HG03575 (cell line): Measurements from ENCODE around the gene PSMG4.
"Not testable (repeated sequence)": the region's sequence is repeated elsewhere in the genome, so short reads cannot be mapped to it uniquely, and the experiment has no call there.

Experiments used
- ATAC-seq: cut with Tn5 transposase; IDR thresholded peaks from one replicate; pipeline ENCODE4 v1.9.1; 2021; ENCODE audit not compliant: unreplicated experiment, insufficient number of reproducible peaks, low FRiP score; ENCODE audit errors: extremely low read depth

PSMG4 gene

DNA sequence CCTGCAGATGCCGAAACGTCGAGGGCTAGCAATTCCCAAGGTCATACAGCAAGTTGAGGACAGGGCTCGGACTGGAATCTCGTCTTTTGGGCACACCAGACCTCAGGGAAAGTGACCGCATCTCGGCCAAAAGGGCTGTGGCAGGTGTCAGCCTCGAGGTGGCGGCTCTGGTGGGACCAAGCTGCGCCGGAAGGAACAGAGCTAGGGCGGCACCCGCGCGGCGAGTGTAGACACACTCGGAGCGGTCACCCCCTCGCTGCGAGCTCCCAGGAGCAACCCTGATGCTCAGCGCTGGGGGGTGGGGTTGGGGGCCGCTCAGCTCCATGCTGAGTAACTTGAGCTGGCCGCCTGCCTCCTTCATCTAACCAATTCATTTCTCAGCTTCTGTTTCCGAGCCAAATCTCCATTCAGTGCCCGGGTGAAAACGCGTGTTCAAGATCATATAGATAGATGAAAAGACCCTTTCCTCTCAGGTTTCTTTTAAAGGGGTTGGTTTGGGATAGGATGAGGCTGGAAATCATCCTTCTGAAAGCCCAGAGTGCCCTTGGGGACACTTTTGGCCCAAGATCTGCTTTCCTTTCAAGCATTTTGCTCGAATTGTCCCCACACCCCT lies 29.1 kb upstream of the PSMG4 start:
- ATAC-seq = no peak

DNA sequence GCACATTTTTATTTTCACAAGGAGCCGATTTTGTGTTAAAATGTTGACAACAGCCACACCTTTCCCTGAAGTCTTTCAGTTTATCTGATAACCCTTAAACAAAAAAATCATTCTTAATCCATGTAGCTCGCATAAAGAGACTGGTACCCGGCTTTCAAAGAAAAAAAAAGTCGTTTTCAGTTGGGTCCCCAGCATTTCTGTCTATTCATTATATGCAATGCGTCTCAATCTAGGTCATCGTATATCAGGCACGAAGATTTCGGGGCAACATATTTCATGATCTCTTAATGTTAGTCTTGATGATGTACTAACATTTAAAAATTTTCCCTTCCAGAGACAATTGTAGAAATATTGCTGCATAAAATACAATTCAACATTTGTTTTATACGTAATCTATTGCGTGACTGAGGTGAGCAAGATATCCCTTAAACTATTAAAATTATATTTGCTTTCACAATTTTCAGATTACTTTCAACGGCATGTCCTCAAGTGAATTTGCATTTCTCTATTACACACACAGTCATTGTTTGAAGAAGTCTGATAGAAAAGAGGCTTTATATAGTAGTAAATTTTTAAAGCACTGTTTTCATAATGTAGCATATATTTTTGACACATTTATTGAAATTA lies 28.4 kb upstream of the PSMG4 start:
- no peak for ATAC-seq

DNA sequence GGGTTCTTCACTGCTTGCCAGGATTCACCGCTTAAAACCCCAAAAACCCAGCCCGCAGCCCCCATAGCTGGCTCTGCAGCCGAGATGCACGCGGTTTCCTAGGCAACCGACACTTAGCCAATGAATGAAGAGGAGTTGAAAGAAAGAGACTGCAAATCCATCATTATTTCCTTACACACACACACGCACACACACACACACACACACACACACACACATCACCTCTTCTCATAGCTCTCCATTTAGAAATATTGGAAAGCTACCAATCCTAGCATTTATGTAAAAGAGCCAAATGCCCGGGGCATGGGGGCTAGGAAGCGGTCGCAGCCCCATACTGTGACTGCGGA lies 27.9 kb upstream of the PSMG4 start:
- no peak for ATAC-seq

DNA sequence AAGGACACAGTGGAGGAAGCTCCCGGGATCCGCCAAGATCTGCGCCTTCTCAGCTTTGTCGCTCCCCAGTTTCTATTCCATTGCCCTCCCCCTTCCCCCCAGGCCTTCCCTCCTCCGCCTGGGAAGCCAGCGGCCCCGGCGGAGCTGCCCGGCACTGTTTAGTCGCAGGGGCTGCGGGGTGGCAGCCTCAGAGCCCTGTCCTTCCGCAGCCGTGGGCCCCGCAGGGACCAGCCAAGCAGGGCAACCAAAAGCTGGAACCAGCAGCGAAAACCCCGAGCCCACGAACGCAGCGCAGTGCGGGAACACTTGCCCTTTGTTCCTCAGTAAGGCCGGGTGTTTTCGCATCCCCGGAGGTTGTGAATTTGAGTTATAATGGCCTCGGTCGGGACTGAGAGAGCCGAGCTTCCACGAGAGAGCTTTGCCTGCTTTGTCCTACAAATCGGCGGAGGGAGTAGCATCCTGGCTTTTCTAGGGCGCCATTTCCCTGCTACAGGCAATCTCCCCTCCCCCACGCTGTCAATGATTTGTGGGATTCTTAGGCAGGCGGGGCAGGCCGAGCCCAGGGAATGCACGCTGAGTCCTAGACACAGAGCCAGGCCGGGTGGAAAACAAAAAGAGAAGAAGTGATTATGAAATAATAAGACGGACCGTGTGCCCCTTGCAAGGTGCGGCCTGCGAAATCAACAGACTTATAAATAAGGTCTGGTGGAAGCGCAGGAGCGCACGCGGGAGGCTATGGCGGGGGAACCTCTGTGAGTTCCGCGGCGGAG lies 27.3 kb upstream of the PSMG4 start:
- no peak for ATAC-seq

DNA sequence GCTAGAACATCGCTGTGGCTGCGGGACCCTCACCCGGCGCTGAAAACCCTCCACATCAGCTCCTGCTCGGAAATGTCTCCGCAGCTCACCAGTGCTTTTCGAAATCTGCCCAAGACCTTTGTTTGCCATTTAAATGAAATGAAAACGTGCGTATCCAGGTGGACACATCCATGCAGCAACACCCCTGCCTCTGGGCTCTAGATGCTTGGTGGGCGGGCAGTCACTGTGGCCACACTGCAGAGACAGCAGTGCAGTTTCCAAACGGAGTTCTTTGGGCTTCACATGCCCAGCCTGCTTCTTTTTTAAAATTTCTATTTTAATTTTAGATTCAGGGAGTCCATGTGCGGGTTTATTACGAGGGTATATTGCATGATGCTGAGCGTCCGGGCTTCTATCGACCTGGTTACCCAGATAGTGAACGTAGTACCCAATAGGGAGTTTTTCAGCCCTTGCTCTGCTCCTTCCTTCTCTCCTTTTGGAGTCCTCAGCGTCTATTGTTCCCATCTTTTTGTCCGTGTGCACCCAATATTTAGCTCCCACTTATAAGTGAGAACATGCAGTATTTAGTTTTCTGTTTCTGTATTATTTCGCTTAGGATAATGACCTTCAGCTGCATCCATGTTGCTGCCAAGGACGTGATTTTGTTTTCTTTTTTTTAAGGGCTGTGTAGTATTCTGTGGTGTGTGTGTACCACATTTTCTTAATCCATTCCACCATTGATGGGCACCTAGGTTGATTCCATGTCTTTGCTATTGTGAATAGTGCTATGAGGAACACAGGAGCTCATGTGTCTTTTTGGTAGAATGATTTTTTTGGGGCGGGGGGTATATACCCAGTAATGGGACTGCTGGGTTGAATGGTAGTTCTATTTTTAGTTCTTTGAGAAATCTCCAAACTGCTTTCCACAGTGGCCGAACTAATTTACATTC lies 26.5 kb upstream of the PSMG4 start:
- no peak for ATAC-seq

DNA sequence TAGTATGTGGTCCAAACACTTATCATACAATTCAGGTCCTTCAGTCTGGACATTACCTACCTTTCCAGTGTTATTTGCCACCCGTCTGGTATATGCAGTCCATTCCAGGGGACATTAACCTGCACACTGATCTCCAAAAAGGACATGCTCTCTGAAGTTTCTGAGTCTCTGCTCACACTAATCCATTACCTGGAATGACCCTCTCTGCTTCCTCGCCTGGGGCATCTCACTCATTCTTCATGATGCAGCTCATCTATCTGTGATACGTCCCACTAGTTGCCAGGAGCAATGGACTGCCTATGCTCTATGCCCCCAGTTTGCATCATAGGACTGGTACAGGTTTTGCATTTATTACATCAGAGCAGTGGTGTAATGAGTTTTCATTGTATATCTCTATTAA lies 25.4 kb upstream of the PSMG4 start:
- ATAC-seq = no peak

DNA sequence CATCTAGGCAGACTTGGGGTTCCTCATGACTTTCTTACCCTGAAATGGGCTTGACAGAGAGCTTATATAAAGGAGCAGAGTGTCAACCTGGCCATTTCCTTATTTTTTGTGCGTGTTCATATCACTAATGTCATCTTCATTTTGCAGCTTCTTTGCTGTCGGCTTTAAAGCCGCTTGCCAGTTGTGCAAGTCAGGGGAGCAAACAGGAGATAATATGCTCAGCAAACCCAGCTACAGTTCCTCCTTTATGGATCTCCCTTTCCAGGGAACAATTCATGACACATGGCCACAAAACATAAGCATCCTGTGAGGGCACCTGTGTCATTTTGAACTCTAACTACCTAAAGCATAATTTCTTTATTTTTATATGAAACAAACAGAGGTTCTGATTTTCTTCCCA lies 24.8 kb upstream of the PSMG4 start:
- no peak for ATAC-seq

DNA sequence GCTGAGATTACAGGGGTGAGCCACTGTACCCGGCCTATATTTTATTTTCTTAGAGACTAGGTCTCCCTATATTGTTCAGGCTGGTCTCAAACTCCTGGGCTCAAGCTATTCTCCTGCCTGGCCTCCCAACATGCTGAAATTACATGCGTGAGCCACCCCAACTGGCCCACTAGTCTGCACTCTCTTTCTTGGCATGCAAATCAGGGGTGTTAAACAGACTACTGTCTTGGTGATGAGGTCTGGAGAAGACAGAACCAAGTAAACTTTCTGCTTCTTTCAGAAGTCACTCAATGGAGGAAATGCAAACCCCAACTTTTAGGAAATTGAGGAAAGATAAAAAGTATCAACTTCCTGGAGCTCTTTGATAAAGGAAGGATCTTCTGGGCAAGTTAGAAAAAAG lies 23.3 kb upstream of the PSMG4 start:
- no peak for ATAC-seq

DNA sequence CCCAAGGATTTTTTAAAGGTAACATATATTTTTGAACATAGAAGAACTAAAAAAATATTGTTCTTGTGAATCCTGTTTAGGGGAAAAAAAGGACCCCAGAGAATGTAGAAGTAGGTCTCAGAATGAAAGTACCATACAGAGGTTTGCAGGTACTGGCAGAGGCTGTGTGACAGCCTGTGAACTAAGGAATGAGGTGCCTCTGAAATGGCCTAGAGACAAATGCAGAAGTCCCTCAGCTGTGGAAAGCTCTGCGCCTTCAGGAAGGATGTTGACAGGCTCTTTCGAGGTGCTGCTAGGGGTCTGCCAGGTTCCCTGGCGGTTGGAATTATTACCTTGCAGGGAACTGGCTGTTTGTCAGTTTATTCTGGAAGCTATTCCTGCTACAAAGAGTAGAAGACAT lies 22.7 kb upstream of the PSMG4 start:
- no peak for ATAC-seq

DNA sequence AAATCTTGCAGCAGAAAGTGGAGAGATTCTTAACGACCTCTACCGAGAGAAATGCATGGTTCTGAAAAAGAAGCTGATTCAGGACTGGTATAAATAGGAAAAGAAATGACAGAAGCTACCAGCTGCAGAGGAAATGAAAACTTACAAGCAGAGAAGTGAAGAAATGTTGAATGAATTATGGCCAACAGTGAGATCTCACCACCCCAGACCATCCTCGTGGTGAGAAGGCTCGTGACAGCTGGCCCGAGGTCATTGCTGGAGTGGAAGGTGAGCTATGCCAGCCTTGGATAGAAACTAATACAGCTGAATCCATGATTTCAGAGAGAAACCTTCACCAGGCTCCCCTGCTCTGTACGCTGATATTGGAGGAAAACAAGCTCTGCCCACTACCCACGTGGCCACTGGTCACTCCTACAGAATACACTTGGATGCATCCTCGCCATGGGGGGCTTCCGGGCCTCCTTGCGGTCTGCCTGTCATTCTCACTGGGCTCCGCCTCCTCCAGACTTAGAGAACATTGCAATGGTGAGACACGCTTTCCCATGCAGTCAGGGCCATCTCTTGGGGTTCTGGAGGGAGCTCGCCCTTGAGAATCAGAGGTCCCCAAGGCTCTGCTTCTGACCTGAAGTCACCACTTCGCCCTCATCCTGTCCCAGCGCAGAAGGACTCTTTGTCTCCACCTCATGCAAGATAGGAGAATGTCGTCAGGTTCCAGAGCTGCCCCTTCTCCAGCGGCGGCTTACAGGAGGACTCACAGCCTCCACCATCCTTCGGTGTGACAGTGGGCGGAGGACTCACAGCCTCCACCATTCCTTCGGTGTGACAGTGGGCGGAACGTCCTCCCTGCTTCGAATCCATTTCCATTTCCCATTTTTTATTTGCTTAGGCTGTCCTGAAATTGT lies 20.7 kb upstream of the PSMG4 start:
- ATAC-seq = no peak

DNA sequence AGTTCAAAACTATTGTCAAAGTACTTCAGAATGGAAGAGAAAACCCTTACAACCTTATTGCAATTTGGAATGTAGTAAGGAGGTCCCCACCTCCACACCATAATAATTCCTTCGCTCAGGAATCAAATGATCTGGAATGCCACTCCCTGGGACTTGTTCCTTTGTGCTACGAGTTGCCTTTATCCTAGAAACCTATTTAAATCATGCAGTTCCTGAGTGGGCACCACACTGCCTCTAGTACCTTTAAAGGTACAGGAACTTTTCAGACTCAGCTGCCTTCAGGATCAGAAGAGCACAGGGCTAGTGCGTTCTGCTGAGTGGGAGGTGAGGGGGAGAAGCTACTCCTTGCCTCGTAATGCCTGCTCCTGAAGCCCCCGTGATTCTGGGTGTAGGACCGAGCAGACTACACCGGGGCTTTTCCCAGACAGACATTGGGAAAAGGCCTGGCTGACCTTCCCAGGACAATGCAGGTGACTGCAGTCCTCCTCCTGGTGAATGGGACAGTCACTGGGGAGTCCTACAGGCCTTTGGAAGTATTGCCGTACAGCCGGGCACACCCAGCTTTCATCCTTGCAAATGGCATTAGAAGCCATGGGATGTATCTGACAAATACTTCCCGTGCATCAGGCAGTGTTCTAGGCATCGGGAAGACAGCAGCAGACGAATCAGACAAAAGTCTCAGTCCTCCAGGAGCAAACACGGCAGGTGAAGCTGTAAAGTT lies 19.5 kb upstream of the PSMG4 start:
- ATAC-seq = no peak

DNA sequence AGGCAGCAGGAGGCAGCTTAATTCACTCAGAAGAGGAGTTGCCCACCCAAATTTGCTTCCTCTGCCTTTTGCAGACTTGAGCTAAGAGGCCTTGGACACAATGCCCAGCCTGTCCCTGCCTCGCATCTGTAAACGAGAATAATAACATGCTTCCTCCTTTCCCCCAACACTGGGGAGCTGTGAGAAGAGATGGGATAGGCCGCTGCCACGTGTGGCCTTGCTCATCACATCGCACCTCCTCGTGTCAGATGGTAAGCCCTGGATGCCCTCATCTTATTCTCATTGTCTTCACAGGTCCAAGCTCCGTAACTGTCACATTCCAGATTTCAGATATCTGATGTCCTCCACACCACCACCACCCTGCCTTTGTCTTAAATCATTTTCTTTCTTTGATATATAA lies 18.2 kb upstream of the PSMG4 start:
- ATAC-seq = no peak

DNA sequence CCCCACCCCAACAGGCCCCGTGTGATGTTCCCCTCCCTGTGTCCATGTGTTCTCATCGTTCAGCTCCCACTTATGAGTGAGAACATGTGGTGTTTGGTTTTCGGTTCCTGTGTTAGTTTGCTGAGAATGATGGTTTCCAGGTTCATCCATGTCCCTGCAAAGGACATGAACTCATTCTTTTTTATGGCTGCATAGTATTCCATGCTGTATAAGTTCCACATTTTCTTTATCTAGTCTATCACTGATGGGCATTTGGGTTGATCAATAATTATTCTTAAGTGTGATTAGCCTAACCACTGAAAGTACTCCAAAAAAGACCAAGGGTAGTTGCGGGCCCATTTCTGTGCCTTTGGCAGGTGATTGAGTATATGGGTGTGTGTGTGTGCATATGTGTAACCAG lies 17.0 kb upstream of the PSMG4 start:
- ATAC-seq = not testable (repeated sequence)

DNA sequence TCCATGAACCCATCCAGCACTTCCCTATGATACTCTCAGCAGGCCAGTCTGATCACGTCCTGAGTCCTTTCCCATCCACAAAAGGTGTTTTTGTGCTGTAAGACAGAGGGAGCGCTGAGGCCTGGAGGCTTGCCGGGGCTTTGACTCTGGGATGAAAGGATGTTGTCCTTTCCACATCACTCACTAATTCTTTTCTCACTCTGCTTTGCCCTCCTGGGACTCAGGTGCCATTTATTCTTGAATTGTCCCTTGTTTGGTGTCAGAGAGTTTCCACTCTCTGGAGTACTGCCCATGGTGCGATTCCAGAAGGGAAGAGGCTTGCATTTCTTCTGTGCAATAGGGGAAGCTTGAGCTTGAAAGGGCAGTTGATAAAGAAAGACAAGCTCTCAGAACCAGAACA lies 16.0 kb upstream of the PSMG4 start:
- no peak for ATAC-seq

DNA sequence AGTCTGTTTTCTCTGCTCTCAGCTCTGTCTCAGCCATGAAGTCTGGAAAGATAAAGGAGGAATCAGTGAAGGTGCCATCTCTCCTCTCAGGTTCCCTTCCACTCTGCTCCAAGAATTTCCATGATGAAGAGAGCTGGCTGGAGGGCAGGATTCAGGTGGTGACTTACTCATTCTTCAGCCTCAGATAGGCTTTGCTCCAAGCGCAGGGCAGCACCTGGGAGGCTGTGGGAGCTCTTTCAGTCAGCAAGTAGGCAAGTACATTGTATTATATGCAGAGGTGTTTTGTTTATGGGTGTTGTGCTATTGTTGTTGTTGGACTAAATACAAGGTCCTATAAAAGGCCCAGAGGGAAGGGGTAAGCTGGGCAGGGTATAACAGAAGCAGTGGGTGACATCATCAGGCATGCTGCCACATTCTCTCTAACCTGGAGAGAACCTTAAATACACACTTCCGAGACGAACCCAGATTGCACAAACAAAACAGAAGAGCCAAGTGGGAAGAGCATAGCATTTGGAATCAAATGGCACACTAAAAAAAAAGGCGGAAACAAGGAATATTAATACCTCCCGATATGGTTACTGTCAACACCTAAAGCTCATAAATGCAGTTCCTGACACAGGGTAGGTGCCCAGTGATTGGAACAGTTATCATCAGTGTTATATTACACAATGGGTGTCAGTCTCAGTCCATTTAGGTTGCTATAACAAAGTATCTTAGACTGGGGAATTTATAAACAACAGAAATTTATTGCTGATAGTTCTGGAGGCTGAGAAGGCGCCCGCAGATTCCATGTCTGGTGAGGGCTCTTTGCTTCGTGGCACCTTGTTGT lies 14.5 kb upstream of the PSMG4 start:
- no peak for ATAC-seq

DNA sequence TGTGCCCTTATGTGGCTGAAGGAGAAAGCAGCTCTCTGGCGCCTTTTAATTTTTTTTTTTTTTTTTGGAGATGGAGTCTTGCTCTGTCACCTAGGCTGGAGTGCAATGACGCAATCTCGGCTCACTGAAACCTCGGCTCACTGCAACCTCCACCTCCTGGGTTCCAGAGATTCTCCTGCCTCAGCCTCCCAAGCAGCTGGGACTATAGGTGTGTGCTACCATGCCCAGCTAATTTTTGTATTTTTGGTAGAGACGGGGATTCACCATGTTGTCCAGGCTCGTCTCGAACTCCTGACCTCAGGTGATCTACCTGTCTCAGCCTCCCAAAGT lies 13.9 kb upstream of the PSMG4 start:
- not testable (repeated sequence) for ATAC-seq

DNA sequence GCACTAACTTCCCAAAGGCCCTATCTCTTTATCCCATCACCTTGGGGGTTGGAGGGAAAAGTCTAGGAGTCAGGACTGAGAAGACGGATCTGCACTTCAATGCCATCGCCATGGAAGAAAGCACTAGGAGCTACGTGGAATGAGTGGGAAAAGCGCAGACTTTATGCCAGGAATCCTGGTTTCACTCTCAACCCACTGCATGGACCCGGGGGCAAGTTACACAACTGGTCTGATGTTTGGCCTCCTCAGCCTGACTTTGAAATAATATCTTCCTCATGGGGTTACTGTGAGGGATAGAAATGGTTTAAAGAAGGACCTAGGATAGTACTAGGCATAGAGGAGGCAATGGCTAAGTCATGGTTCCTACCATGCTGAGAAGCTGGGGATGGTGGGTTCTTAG lies 13.5 kb upstream of the PSMG4 start:
- no peak for ATAC-seq
